ENCODE data around the gene LMNB1. TPM values are rescaled to one million over a fixed set of nuclear protein-coding genes. Genes with fewer than 3 reads are reported as not detected.
"Not testable (repeated sequence)": the region's sequence is repeated elsewhere in the genome, so short reads cannot be mapped to it uniquely, and the experiment has no call there.

Gene LMNB1
- total RNA-seq, 1 donor from 2014 or later = 112 TPM

DNA sequence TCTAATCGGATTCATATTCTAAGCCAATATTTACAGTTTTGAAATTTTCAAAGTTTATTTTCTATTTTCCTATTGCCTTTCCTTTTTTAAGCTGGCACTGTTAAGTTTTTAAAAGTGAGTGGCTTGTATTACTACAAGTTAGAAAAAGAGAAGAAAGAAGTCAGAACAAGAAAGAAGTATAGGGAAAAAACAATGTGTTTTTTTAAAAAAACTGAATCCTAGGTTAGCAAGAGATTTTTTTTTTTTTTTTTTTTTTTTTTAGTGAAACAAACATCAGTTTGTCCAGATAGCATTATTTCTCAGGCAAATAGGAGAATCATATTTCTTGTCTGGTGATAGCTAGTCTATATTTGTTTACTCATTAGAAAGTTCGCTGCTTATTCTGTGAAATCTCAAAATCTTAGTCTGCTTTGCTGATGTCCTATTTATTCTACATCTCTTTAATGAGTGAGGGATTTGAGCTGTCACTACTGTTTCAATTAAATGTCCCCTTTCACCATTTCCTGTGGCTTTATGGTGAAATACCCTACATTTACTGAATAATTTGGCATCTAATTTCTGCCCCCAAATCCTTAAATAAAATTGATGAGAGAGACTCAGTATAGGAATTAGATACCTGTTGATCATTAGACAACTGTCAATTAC, 19.1 kb upstream of the LMNB1 start:
- no peak for DNase-seq (ENCODE audit: low read depth)
- no peak for TF ChIP-seq CTCF (conservative IDR thresholded peaks at IDR 0.05; ENCODE audit: low read depth, low read length)
- no peak overlapping the region for H3K4me3 ChIP-seq (ENCODE audit: low read depth, low read length)

DNA sequence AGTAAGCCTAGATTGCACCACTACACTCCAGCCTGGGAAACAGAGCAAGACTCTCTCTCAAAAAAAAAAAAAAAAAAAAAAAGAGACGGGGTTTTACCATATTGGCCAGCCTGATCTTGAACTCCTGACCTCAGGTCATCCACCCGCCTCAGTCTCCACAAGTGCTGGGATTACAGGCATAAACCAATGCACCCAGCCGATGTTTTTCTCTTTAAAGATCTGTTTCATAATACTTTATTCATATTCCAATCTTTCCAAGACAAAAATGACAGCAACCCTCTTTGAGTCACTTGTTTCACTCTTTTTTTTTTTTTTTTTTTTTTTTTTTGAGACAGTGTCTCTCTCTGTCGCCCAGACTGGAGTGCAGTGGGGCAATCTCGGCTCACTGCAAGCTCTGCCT, 13.6 kb upstream of the LMNB1 start:
- no peak overlapping the region for H3K4me3 ChIP-seq (ENCODE audit: low read depth, low read length)
- TF ChIP-seq CTCF (conservative IDR thresholded peaks at IDR 0.05; ENCODE audit: low read depth, low read length) = no peak
- DNase-seq (ENCODE audit: low read depth) = no peak

- no peak overlapping the region for H3K4me3 ChIP-seq (ENCODE audit: low read depth, low read length)
- no peak for TF ChIP-seq CTCF (conservative IDR thresholded peaks at IDR 0.05; ENCODE audit: low read depth, low read length)
- no peak for DNase-seq (ENCODE audit: low read depth)
Observed at GRCh38 chr5:126769703-126770102, 7.2 kb upstream of the LMNB1 start.

DNA sequence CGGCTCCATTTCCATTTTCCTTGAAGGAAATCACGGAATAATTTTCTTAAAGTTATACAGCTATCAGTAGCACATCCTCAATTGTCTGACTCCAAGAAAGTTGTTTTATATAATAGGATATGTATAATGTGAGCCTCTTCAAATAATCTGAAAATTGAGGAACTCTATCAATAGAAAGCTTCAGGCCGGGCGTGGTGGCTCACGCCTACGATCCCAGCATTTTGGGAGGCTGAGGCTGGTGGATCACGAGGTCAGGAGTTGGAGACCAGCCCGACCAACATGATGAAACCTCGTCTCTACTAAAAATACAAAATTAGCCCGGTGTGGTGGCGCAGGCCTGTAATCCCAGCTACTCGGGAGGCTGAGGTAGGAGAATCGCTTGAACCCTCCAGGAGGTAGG, 3.4 kb upstream of the LMNB1 start:
- not testable (repeated sequence) for H3K4me3 ChIP-seq (ENCODE audit: low read depth, low read length); DNase-seq (ENCODE audit: low read depth)

GRCh38 chr5:126774595-126774994, 2.3 kb upstream of the LMNB1 start:
- not testable (repeated sequence) for H3K4me3 ChIP-seq (ENCODE audit: low read depth, low read length); DNase-seq (ENCODE audit: low read depth)

- H3K4me3 ChIP-seq (ENCODE audit: low read depth, low read length) = peak overlapping the region; percentile 94
- DNase-seq (ENCODE audit: low read depth) = no peak
- TF ChIP-seq CTCF (conservative IDR thresholded peaks at IDR 0.05; ENCODE audit: low read depth, low read length) = no peak
Observed at GRCh38 chr5:126777257-126777974, 480 bp downstream of the LMNB1 start.

DNA sequence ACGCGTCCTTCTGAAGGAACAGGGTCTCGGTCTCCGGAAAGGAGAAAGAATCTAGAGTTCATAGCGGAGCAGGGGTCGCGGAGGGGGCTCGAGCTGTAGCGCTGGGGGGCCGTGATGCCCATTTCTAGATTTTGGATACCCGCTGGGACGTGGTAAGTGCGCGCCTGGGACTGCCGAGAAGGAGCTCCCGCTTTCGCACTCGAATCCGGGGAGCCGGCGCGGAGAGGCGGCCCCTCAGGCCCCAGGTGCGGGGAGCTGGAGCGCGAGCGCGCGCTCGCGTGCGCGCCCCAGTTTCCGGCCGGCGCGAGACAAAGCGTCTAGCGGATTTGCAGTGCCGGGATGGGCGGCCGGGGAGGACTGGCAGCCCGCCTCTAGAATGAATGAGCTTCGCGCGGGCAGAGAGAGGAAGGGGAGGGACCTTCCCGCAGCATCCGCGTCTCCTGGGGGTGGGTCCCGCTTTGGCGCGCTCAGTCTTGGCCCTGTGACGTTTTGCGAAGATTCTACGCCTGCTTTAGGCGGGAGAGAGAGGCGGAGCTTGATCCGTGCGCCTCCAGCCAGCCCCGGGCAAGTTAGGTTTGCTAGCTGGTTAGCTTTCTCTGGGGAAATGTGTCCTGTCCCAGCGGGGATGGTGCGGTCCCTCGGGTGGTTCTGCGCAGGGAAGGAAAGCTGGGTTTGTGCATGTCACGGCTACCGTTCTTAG, 1.2 kb downstream of the LMNB1 start:
- H3K4me3 ChIP-seq (ENCODE audit: low read depth, low read length) = peak overlapping the region; percentile 94
- DNase-seq (ENCODE audit: low read depth) = no peak

More for the DNA sequence above, 1.2 kb downstream of the LMNB1 start:
- TF ChIP-seq CTCF (conservative IDR thresholded peaks at IDR 0.05; ENCODE audit: low read depth, low read length) = no peak
